Measurements from ENCODE around the gene OSBPL2. TPM values are rescaled to one million over a fixed set of nuclear protein-coding genes. Genes with fewer than 3 reads are reported as not detected.

The OSBPL2 gene
- total and polyA plus RNA-seq, 9 of the 15 experiments (the other 6 are each of a cell fraction or from before 2014, with no cell fraction given) = 2.5 to 25.6 (median 14.1) TPM

DNA sequence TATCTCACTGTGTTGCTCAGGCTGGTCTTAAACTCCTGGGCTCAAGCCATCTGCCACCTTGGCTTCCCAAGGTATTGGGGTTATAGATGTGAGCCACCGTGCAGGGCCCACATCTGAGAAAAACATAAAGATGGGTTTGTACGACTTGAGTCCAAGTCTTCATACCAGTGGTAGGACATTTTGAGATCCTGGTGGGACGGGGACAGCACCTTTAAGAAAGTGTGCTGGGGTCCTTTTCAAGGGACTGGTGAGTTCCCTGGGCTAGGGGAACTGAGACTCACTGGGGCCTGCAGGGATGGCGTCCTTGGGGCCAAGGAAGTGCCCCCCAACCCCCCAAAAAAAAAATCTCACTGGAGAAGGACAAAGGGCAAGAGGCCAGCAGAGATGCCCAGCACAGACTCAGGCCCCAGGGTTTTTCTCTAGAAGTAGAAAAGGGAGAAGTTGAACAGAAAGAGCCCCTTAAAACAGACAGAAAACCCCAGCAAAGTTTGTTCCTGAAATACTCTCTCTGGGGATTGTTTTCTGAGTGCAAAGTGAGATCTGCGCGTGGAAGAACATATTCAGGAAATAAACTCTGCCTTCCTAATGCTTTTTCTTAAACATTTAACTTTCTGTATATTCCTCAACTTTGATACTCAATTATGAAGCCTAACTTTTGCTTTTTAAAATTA, 10.7 kb downstream of the OSBPL2 start:
- Histone ChIP-seq H3K9me3 (replicated peaks; ENCODE audit: control insufficient read depth, insufficient read depth, low read depth, low read length) (no peaks in the 10 kb centered on the region), H3K9me1 (ENCODE audit: control insufficient read depth, insufficient read depth, low read length) (peaks cover 6% of the 10 kb centered on the region), H3K36me3 (ENCODE audit: control insufficient read depth, insufficient read depth, low read length) (peaks cover 4% of the 10 kb centered on the region; the same call in 1 of the 3 replicates), H3K4me2 (ENCODE audit: insufficient read depth, low read length) (no peak overlapping the region), H3K27ac (ENCODE audit: extremely low read depth, low read depth, low read length) (no peak overlapping the region), H3K79me2 (ENCODE audit: control insufficient read depth, insufficient read depth, low read length) (peaks cover 22% of the 10 kb centered on the region), H3K4me1 (replicated peaks in 1 of 2; ENCODE audit: control insufficient read depth in 2 of 2, insufficient read depth in 2 of 2, low read length in 2 of 2) (peaks cover 0 to 31% of the 10 kb centered on the region in 2 experiments; a peak in 2 of 5 replicates), H3K4me3 (no peak overlapping the region), H2AFZ (ENCODE audit: low read depth, low read length) (no peak overlapping the region), H3K27me3 (ENCODE audit: control insufficient read depth in 2 of 2, insufficient read depth in 2 of 2, low read length in 2 of 2) (no peaks in the 10 kb centered on the region), H3K9ac (ENCODE audit: insufficient read depth in 1 of 2, low read depth in 2 of 2, low read length in 2 of 2) (no peak overlapping the region), H4K20me1 (replicated peaks; ENCODE audit: control insufficient read depth, insufficient read depth, low read length) (peaks cover 49% of the 10 kb centered on the region)
- BruUV-seq (replicated peaks) = no TSS peak
- ATAC-seq (no peak), FAIRE-seq (no peak), DNase-seq (ENCODE audit: extremely low read depth in 1 of 4, low spot score in 3 of 4) (no peak)
- TF ChIP-seq KDM5B (IDR thresholded peaks at IDR 0.05; ENCODE audit: insufficient replicate concordance, low read depth, low read length) (no peak), SOX6 (IDR thresholded peaks at IDR 0.05) (no peak), E2F3 (CRISPR knock-in tag; IDR thresholded peaks at IDR 0.05) (no peak)
- TF ChIP-seq, protein P1, sequence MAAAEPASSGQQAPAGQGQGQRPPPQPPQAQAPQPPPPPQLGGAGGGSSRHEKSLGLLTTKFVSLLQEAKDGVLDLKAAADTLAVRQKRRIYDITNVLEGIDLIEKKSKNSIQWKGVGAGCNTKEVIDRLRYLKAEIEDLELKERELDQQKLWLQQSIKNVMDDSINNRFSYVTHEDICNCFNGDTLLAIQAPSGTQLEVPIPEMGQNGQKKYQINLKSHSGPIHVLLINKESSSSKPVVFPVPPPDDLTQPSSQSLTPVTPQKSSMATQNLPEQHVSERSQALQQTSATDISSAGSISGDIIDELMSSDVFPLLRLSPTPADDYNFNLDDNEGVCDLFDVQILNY (CRISPR knock-in tag; IDR thresholded peaks at IDR 0.05) = no peak
- ChIA-PET CTCF (ENCODE audit: low intra/inter-chr PET ratio) (no interaction called here), POLR2A (interaction anchor here (0.6 kb wide), 2 partner anchors 36 to 1059 kb away, joined by 3 to 4 read pairs; no protein-coding TSS in a partner anchor)
- in situ Hi-C loops (cut with MboI) (no loop called here), intact Hi-C loops (cut with micrococcal nuclease) (no loop called here)
- 65% methylated on average over 6 of the region's 6 CpGs for WGBS (ENCODE audit: insufficient coverage, low coverage, missing lambda C conversion rate)

Measured in K562 (cell line).